Measurements from ENCODE around the gene INF2. TPM values are rescaled to one million over a fixed set of nuclear protein-coding genes. Genes with fewer than 3 reads are reported as not detected.

The INF2 gene
- polyA plus RNA-seq, 1 donor (not counting 4 experiments of a cell fraction or from before 2014, with no cell fraction given) = 22.6 TPM

GRCh38 chr14:104729835-104730181 lies 40.4 kb downstream of the INF2 start:
- Histone ChIP-seq H3K27ac (ENCODE audit: control insufficient read depth, insufficient read depth, low read length) (no peak overlapping the region), H3K36me3 (ENCODE audit: control insufficient read depth in 2 of 2, extremely low read depth in 1 of 2, insufficient read depth in 2 of 2, low read length in 2 of 2) (no peaks in the 10 kb centered on the region), H2AFZ (ENCODE audit: control insufficient read depth, low read length) (no peak overlapping the region), H3K4me1 (ENCODE audit: control insufficient read depth, extremely low read depth, insufficient read depth, low read length) (peaks cover 14% of the 10 kb centered on the region), H3K4me2 (ENCODE audit: control insufficient read depth, extremely low read depth, insufficient read depth, low read depth, low read length) (no peak overlapping the region), H3K4me3 (ENCODE audit: control insufficient read depth in 2 of 3, extremely low read depth in 1 of 3, insufficient read depth in 2 of 3, low read depth in 1 of 3, low read length in 3 of 3) (no peak overlapping the region), H3K79me2 (ENCODE audit: control insufficient read depth, insufficient read depth, low read length) (no peaks in the 10 kb centered on the region), H4K20me1 (ENCODE audit: control insufficient read depth, extremely low read depth, insufficient read depth, low read length) (no peaks in the 10 kb centered on the region), H3K9me3 (ENCODE audit: control insufficient read depth, low read depth, low read length) (no peaks in the 10 kb centered on the region), H3K27me3 (ENCODE audit: control insufficient read depth, extremely low read depth, insufficient read depth, low read length) (peaks cover 5% of the 10 kb centered on the region), H3K9me1 (ENCODE audit: control insufficient read depth, extremely low read depth, insufficient read depth, low read length) (no peaks in the 10 kb centered on the region), H3K9ac (ENCODE audit: control insufficient read depth, extremely low read depth, insufficient read depth, low read length) (no peak overlapping the region)
- dilution Hi-C loops (cut with MboI; ENCODE audit: extremely low pct_ligation_motif_present, low sequenced_read_pairs) = no loop called here
- DNase-seq (ENCODE audit: low read depth, low spot score) (no peak), FAIRE-seq (no peak)
- TF ChIP-seq, protein P1, sequence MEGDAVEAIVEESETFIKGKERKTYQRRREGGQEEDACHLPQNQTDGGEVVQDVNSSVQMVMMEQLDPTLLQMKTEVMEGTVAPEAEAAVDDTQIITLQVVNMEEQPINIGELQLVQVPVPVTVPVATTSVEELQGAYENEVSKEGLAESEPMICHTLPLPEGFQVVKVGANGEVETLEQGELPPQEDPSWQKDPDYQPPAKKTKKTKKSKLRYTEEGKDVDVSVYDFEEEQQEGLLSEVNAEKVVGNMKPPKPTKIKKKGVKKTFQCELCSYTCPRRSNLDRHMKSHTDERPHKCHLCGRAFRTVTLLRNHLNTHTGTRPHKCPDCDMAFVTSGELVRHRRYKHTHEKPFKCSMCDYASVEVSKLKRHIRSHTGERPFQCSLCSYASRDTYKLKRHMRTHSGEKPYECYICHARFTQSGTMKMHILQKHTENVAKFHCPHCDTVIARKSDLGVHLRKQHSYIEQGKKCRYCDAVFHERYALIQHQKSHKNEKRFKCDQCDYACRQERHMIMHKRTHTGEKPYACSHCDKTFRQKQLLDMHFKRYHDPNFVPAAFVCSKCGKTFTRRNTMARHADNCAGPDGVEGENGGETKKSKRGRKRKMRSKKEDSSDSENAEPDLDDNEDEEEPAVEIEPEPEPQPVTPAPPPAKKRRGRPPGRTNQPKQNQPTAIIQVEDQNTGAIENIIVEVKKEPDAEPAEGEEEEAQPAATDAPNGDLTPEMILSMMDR (optimal IDR thresholded peaks at IDR 0.05 in 1 of 3, IDR thresholded peaks at IDR 0.05 in 1 of 3, conservative IDR thresholded peaks at IDR 0.05 in 1 of 3; ENCODE audit: extremely low read depth in 1 of 3, insufficient read depth in 2 of 3, low read length in 3 of 3) = no peak
- TF ChIP-seq EZH2 (IDR thresholded peaks at IDR 0.05; ENCODE audit: low read length) = no peak

- no peaks in the 10 kb centered on the region for H3K9me1 ChIP-seq (ENCODE audit: control insufficient read depth, extremely low read depth, insufficient read depth, low read length)
- FAIRE-seq (no peak), DNase-seq (ENCODE audit: low read depth, low spot score) (no peak)
- no peak for TF ChIP-seq EZH2 (IDR thresholded peaks at IDR 0.05; ENCODE audit: low read length)
- TF ChIP-seq, protein P1 (optimal IDR thresholded peaks at IDR 0.05 in 1 of 3, IDR thresholded peaks at IDR 0.05 in 1 of 3, conservative IDR thresholded peaks at IDR 0.05 in 1 of 3; ENCODE audit: extremely low read depth in 1 of 3, insufficient read depth in 2 of 3, low read length in 3 of 3) = no peak
- no peak overlapping the region for H2AFZ ChIP-seq (ENCODE audit: control insufficient read depth, low read length)
- H3K79me2 ChIP-seq (ENCODE audit: control insufficient read depth, insufficient read depth, low read length) = no peaks in the 10 kb centered on the region
- H3K9ac ChIP-seq (ENCODE audit: control insufficient read depth, extremely low read depth, insufficient read depth, low read length) = no peak overlapping the region
- H3K27ac ChIP-seq (ENCODE audit: control insufficient read depth, insufficient read depth, low read length) = no peak overlapping the region
- H4K20me1 ChIP-seq (ENCODE audit: control insufficient read depth, extremely low read depth, insufficient read depth, low read length) = no peaks in the 10 kb centered on the region
- H3K4me3 ChIP-seq (ENCODE audit: control insufficient read depth in 2 of 3, extremely low read depth in 1 of 3, insufficient read depth in 2 of 3, low read depth in 1 of 3, low read length in 3 of 3) = no peak overlapping the region
- H3K36me3 ChIP-seq (ENCODE audit: control insufficient read depth in 2 of 2, extremely low read depth in 1 of 2, insufficient read depth in 2 of 2, low read length in 2 of 2) = no peaks in the 10 kb centered on the region
- dilution Hi-C loops (cut with MboI; ENCODE audit: extremely low pct_ligation_motif_present, low sequenced_read_pairs) = no loop called here
- H3K4me2 ChIP-seq (ENCODE audit: control insufficient read depth, extremely low read depth, insufficient read depth, low read depth, low read length) = no peak overlapping the region
- H3K9me3 ChIP-seq (ENCODE audit: control insufficient read depth, low read depth, low read length) = no peaks in the 10 kb centered on the region
- peaks cover 5% of the 10 kb centered on the region for H3K27me3 ChIP-seq (ENCODE audit: control insufficient read depth, extremely low read depth, insufficient read depth, low read length)
- peaks cover 14% of the 10 kb centered on the region for H3K4me1 ChIP-seq (ENCODE audit: control insufficient read depth, extremely low read depth, insufficient read depth, low read length)
Observed at GRCh38 chr14:104730487-104730886, 41.1 kb downstream of the INF2 start.

Data from keratinocyte (primary cell).